OCI-LY3 (cell line): ENCODE measurements around the gene TSC1.

ENCODE experiments used
- H2AFZ ChIP-seq: fragments of 200-600, 300-600 bp; shearing (Covaris generic); 2 replicates; pipeline ENCODE4 v1.6.0; 2014; ENCODE audit warnings: antibody characterized with exemption, low read depth, low read length
- H3K27ac ChIP-seq: fragments of 200-600, 300-600 bp; sonication (generic); 2 replicates; pipeline ENCODE4 v1.5.1; 2014; ENCODE audit warnings: mild to moderate bottlenecking, low read length, moderate library complexity, mixed read lengths
- H3K27me3 ChIP-seq: fragments of 200-600, 300-600 bp; sonication (generic); 2 replicates; pipeline ENCODE4 v1.6.1; 2014; ENCODE audit warnings: low read depth, low read length, mixed read lengths
- H3K36me3 ChIP-seq: fragments of 200-600, 300-600 bp; sonication (generic); replicated peaks from 2 replicates; pipeline ENCODE3; 2014; ENCODE audit warnings: low read depth, low read length, mixed read lengths
- H3K4me1 ChIP-seq: fragments of 300-600, 200-600 bp; sonication (generic); 2 replicates; pipeline ENCODE4 v1.6.1; 2014; ENCODE audit warnings: low read length, mixed read lengths
- H3K4me2 ChIP-seq: fragments of 200-600, 300-600 bp; sonication (generic); 2 replicates; pipeline ENCODE4 v1.6.1; 2014; ENCODE audit warnings: low read length, mixed read lengths
- H3K4me3 ChIP-seq: fragments of 300-600, 200-600 bp; sonication (generic); 2 replicates; pipeline ENCODE4 v1.5.1; 2014; ENCODE audit warnings: antibody characterized with exemption, mild to moderate bottlenecking, low read length, moderate library complexity
- H3K79me2 ChIP-seq: fragments of 300-600, 200-600 bp; shearing (Covaris generic); 2 replicates; pipeline ENCODE4 v1.6.1; 2014; ENCODE audit warnings: mild to moderate bottlenecking, low read length, mixed read lengths
- H3K9ac ChIP-seq: fragments of 300-600, 200-600 bp; shearing (Covaris generic); 2 replicates; pipeline ENCODE4 v1.6.0; 2014; ENCODE audit warnings: mild to moderate bottlenecking, low read length, moderate library complexity
- H3K9me3 ChIP-seq: fragments of 200-600, 300-600 bp; shearing (Covaris generic); 2 replicates; pipeline ENCODE4 v1.6.1; 2014; ENCODE audit warnings: low read length, mixed read lengths; ENCODE audit not compliant: insufficient read depth
- H4K20me1 ChIP-seq: fragments of 200-600, 300-600 bp; sonication (generic); 2 replicates; pipeline ENCODE4 v1.6.1; 2016; ENCODE audit warnings: low read length, mixed read lengths; ENCODE audit not compliant: insufficient read depth
- CTCF ChIP-seq: fragments of 200-600, 300-600 bp; sonication (generic); IDR thresholded peaks from 2 replicates; pipeline ENCODE4 v1.5.1; 2014; ENCODE audit warnings: antibody characterized with exemption, low read length, low read depth
- EZH2phosphoT487 ChIP-seq: fragments of 200-600 bp; shearing (Covaris generic); IDR thresholded peaks from 2 replicates; pipeline ENCODE4 v1.6.1; 2018; ENCODE audit warnings: antibody characterized with exemption, mixed run types, low read depth

TSC1 gene

GRCh38 chr9:132931178-132931735 is 13.2 kb downstream of the TSC1 start:
- Histone ChIP-seq H3K36me3 (peaks cover 15% of the 10 kb centered on the region), H3K27me3 (no peaks in the 10 kb centered on the region), H3K9ac (no peak overlapping the region), H3K4me1 (no peaks in the 10 kb centered on the region), H3K4me2 (no peak overlapping the region), H4K20me1 (no peaks in the 10 kb centered on the region), H3K4me3 (no peak overlapping the region), H3K79me2 (no peaks in the 10 kb centered on the region), H3K27ac (no peak overlapping the region), H3K9me3 (no peaks in the 10 kb centered on the region), H2AFZ (no peak overlapping the region)
- TF ChIP-seq CTCF (no peak), EZH2phosphoT487 (no peak)

- H3K9ac ChIP-seq: no peak overlapping the region
- no peaks in the 10 kb centered on the region for H3K9me3 ChIP-seq
- no peaks in the 10 kb centered on the region for H3K79me2 ChIP-seq
- no peak overlapping the region for H3K27ac ChIP-seq
- TF ChIP-seq EZH2phosphoT487 (no peak), CTCF (no peak)
- no peak overlapping the region for H3K4me3 ChIP-seq
- no peak overlapping the region for H2AFZ ChIP-seq
- H3K36me3 ChIP-seq: peaks cover 30% of the 10 kb centered on the region
- H4K20me1 ChIP-seq: no peaks in the 10 kb centered on the region
- H3K27me3 ChIP-seq: no peaks in the 10 kb centered on the region
- H3K4me2 ChIP-seq: no peak overlapping the region
- H3K4me1 ChIP-seq: no peaks in the 10 kb centered on the region
These were observed 16.7 kb downstream of the TSC1 start for GRCh38 chr9:132927704-132928103.

GRCh38 chr9:132923346-132923902 is 21.0 kb downstream of the TSC1 start:
- H4K20me1 ChIP-seq: no peaks in the 10 kb centered on the region
- H3K79me2 ChIP-seq: no peaks in the 10 kb centered on the region
- H3K4me1 ChIP-seq: no peaks in the 10 kb centered on the region
- TF ChIP-seq EZH2phosphoT487: no peak
- no peak for TF ChIP-seq CTCF
- H3K4me3 ChIP-seq: no peak overlapping the region
- H3K36me3 ChIP-seq: peaks cover 49% of the 10 kb centered on the region
- no peak overlapping the region for H3K4me2 ChIP-seq
- H3K27ac ChIP-seq: no peak overlapping the region
- H3K27me3 ChIP-seq: no peaks in the 10 kb centered on the region
- H3K9ac ChIP-seq: no peak overlapping the region
- H2AFZ ChIP-seq: no peak overlapping the region
- H3K9me3 ChIP-seq: no peaks in the 10 kb centered on the region

GRCh38 chr9:132919614-132920268 is 24.7 kb downstream of the TSC1 start:
- H3K79me2 ChIP-seq: no peaks in the 10 kb centered on the region
- no peaks in the 10 kb centered on the region for H4K20me1 ChIP-seq
- H3K36me3 ChIP-seq: peaks cover 31% of the 10 kb centered on the region
- H3K9me3 ChIP-seq: no peaks in the 10 kb centered on the region
- no peak overlapping the region for H2AFZ ChIP-seq
- TF ChIP-seq EZH2phosphoT487 (no peak), CTCF (no peak)
- no peaks in the 10 kb centered on the region for H3K4me1 ChIP-seq
- H3K9ac ChIP-seq: no peak overlapping the region
- no peaks in the 10 kb centered on the region for H3K27me3 ChIP-seq
- H3K27ac ChIP-seq: no peak overlapping the region
- no peak overlapping the region for H3K4me3 ChIP-seq
- no peak overlapping the region for H3K4me2 ChIP-seq
